Measurements from ENCODE around the gene C5AR2. TPM values are rescaled to one million over a fixed set of nuclear protein-coding genes. Genes with fewer than 3 reads are reported as not detected.

C5AR2 gene
- total RNA-seq, 1 donor from 2014 or later, result 18.3 TPM

- Histone ChIP-seq H3K27me3 (no peaks in the 10 kb centered on the region), H3K36me3 (no peaks in the 10 kb centered on the region), H3K27ac (no peak overlapping the region), H3K4me1 (peaks cover under 1 to 11% of the 10 kb centered on the region in 2 donors), H3K9me3 (no peaks in the 10 kb centered on the region), H3K4me3 (no peak overlapping the region)
- intact Hi-C loops (cut with DNase I), result loop anchor here (2.0 kb wide), 1 partner anchor 45 kb away; the partner anchor contains the start of gene DHX34
- TF ChIP-seq CTCF (IDR thresholded peaks at IDR 0.05), result no peak
- DNase-seq (ENCODE audit: low spot score in 2 of 2), result no peak
These were observed 28.0 kb upstream of the C5AR2 start for GRCh38 chr19:47303966-47304365.

- H3K27me3 ChIP-seq, result no peaks in the 10 kb centered on the region
- H3K4me1 ChIP-seq, result peaks cover 3 to 19% of the 10 kb centered on the region in 2 donors
- no peak overlapping the region for H3K4me3 ChIP-seq
- no peaks in the 10 kb centered on the region for H3K36me3 ChIP-seq
- no peak overlapping the region for H3K27ac ChIP-seq
- peak; percentile 82 to 94 (median 91) for TF ChIP-seq CTCF (IDR thresholded peaks at IDR 0.05)
- DNase-seq (ENCODE audit: low spot score in 2 of 2), result peak in 1 of 2 donors; percentile 90
- intact Hi-C loops (cut with DNase I), result loop anchor here (2.0 kb wide), 1 partner anchor 43 kb away; the partner anchor contains the start of gene DHX34
- no peaks in the 10 kb centered on the region for H3K9me3 ChIP-seq
These were observed 26.6 kb upstream of the C5AR2 start for GRCh38 chr19:47305309-47305751.

GRCh38 chr19:47306303-47306702 is 25.7 kb upstream of the C5AR2 start:
- DNase-seq (ENCODE audit: low spot score in 2 of 2), result no peak
- Histone ChIP-seq H3K9me3 (no peaks in the 10 kb centered on the region), H3K4me1 (peaks cover 3 to 19% of the 10 kb centered on the region in 2 donors), H3K27ac (no peak overlapping the region), H3K27me3 (no peaks in the 10 kb centered on the region), H3K36me3 (no peaks in the 10 kb centered on the region), H3K4me3 (no peak overlapping the region)
- no peak for TF ChIP-seq CTCF (IDR thresholded peaks at IDR 0.05)
- intact Hi-C loops (cut with DNase I), result no loop called here

- Histone ChIP-seq H3K36me3 (no peaks in the 10 kb centered on the region), H3K27me3 (no peaks in the 10 kb centered on the region), H3K9me3 (no peaks in the 10 kb centered on the region), H3K4me1 (peaks cover 3 to 19% of the 10 kb centered on the region in 2 donors), H3K27ac (peak overlapping the region; percentile 1 to 49), H3K4me3 (no peak overlapping the region)
- peak in 1 of 2 donors; percentile 74 for DNase-seq (ENCODE audit: low spot score in 2 of 2)
- intact Hi-C loops (cut with DNase I), result no loop called here
- no peak for TF ChIP-seq CTCF (IDR thresholded peaks at IDR 0.05)
These were observed 22.9 kb upstream of the C5AR2 start for GRCh38 chr19:47309038-47309437.

GRCh38 chr19:47309608-47310007 is 22.4 kb upstream of the C5AR2 start, which contains the start of gene C5AR1:
C5AR1 (plus strand) TSS chr19:47309861; CDS start chr19:47309896, 35 bp downstream.
- no peak for TF ChIP-seq CTCF (IDR thresholded peaks at IDR 0.05)

More at GRCh38 chr19:47309608-47310007, 22.4 kb upstream of the C5AR2 start, which contains the start of gene C5AR1:
- Histone ChIP-seq H3K4me3 (peak within 1 kb of the TSS in 1 of 2 donors; percentile 38), H3K27me3 (no peaks in the 10 kb centered on the region), H3K27ac (peak within 1 kb of the TSS; percentile 13 to 49), H3K9me3 (no peaks in the 10 kb centered on the region), H3K4me1 (peaks cover 3 to 19% of the 10 kb centered on the region in 2 donors), H3K36me3 (no peaks in the 10 kb centered on the region)
- intact Hi-C loops (cut with DNase I), result no loop called here
- DNase-seq (ENCODE audit: low spot score in 2 of 2), result peak in 1 of 2 donors; percentile 72

Data from ascending aorta (tissue), 2 donors.